Heart right ventricle (tissue), 16 donors: ENCODE data around the gene EXOC3L4. TPM values are rescaled to one million over a fixed set of nuclear protein-coding genes. Genes with fewer than 3 reads are reported as not detected.

Experiments used
- ATAC-seq, 8 donors: fragments of 200-7000 bp; cut with Tn5 transposase; one replicate each; pipeline ENCODE4 v1.9.1; 2020; ENCODE audit warnings: mild to moderate bottlenecking in 8 of 8, moderate library complexity in 8 of 8, moderate number of reproducible peaks in 1 of 8
- DNase-seq, 2 donors: peaks; one replicate each; pipeline ENCODE4 v3.0.0-alpha.2; 2020
- H3K27ac ChIP-seq, 10 donors: fragments of 200-600 bp; sonication (generic) in 2 of 10; one replicate each; pipeline versions ENCODE4 v1.5.0 to v1.8.0; 2020 to 2022; ENCODE audit warnings: mild to moderate bottlenecking in 3 of 10
- H3K27me3 ChIP-seq, 7 donors: fragments of 200-600 bp; one replicate each; pipeline ENCODE4 v1.8.0; 2021 to 2022; ENCODE audit warnings: mild to moderate bottlenecking in 2 of 7
- H3K36me3 ChIP-seq, 9 donors: fragments of 200-600 bp; sonication (generic) in 1 of 9; one replicate each; pipeline versions ENCODE4 v1.5.0 to v1.8.0; 2020 to 2022; ENCODE audit warnings: mild to moderate bottlenecking in 2 of 9
- H3K4me1 ChIP-seq, 9 donors: fragments of 200-600 bp; sonication (generic) in 1 of 9; one replicate each; pipeline versions ENCODE4 v1.5.0 to v1.8.0; 2020 to 2022; ENCODE audit warnings: mild to moderate bottlenecking in 4 of 9
- H3K4me3 ChIP-seq, 10 donors: fragments of 200-600 bp; sonication (generic) in 2 of 10; one replicate each; pipeline versions ENCODE4 v1.5.0 to v1.8.0; 2020 to 2022; ENCODE audit warnings: mild to moderate bottlenecking in 7 of 10, moderate library complexity in 2 of 10
- H3K9me3 ChIP-seq, 11 donors: fragments of 200-600 bp in 10 of 11; sonication (generic) in 2 of 11; one replicate each; pipeline versions ENCODE4 v1.5.0 to v1.8.0; 2013 to 2022; ENCODE audit warnings: mild to moderate bottlenecking in 2 of 11, control low read depth in 1 of 11, moderate library complexity in 1 of 11
- CTCF ChIP-seq, 9 donors: fragments of 200-600 bp; sonication (generic) in 2 of 9; IDR thresholded peaks; one replicate each; pipeline versions ENCODE4 v1.5.0 to v1.8.0; 2021 to 2022; ENCODE audit warnings: antibody characterized with exemption in 9 of 9, mild to moderate bottlenecking in 5 of 9, moderate library complexity in 1 of 9
- WGBS, 2 donors: extraction: QIAGEN DNeasy Blood & Tissue Kit; methylation state at CpG; one replicate each; pipeline ENCODE4 v1.1.7; 2013; ENCODE audit warnings: inconsistent platforms in 1 of 2; 5-methylcytosine and 5-hydroxymethylcytosine counted together
- intact Hi-C, 10 donors: fragments of 100-400 bp; cut with DNase I; formaldehyde crosslinking; loops; one replicate each; pipeline versions ENCODE4 v1.11.1 to v1.14.2; 2022
- polyA plus RNA-seq, 2 donors: library from polyadenylated mRNA; stranded (reverse); fragments of 200-250 nt; gene quantifications; one replicate each; pipeline ENCODE4 v1.2.3, GENCODE V29; 2013
- total RNA-seq, 10 donors: library from RNA; stranded (reverse); fragmentation: NEBNext Ultra II Directional in 3 of 10; extraction: Animal tissue kit (Norgen Biotek cat#: 25700) in 3 of 10; gene quantifications; one replicate each; pipeline versions ENCODE4 v1.2.1 to v1.2.4, GENCODE V29; 2021 to 2023
- donor health status: Arrhythmogenic right ventricular cardiomyopathy.
- donor health status: ischemic (EF 13 %, LVEDD 7.1; RV severe dilation, severe dysfunction).
- donor health status: healthy with polysubstance abuse.
- donor health status: DM: no; HTN: yes; CAD: no.
- donor health status: DM: no; HTN: no; CAD: no.
- donor health status: ischemic (EF 25% LVEDD 6.9; RV normal size, moderate dysfunction).
- donor health status: ischemic (EF 25% LVEDD 5.7; RV mildly dilated, moderate dysfunction).
- donor health status: healthy.
- donor health status: DM: yes; HTN: yes; CAD: no.
- donor health status: Ischemic cardiomyopathy.
- donor health status: ischemic (EF 35%, LVEDD 5.7; RV mildly dilated, moderate dysfunction).
- donor health status: nonischemic (EF 11% LVEDD 7.7; RV severe dilation, severe dysfunction).
- donor health status: DM: yes; HTN: yes; CAD: no.
- donor health status: PGD.
- donor health status: ischemic (EF 29% LVEDD 5.4; RV normal size, mild dysfunction).
- donor health status: nonischemic (EF 23%, LVEDD 6.1; RV moderate dilation, normal function).

The EXOC3L4 gene
- total and polyA plus RNA-seq, 12 donors: 0.16 to 2.0 (median 0.50) TPM; not detected in 4

GRCh38 chr14:103122585-103122946 lies 28.0 kb downstream of the EXOC3L4 start:
- ATAC-seq (peak in 5 of 8 donors; percentile 0 to 13 (median 1)), DNase-seq (peak in 1 of 2 donors; percentile 34)
- Histone ChIP-seq H3K36me3 (peaks cover 0 to 15% (median 0%) of the 10 kb centered on the region in 9 donors), H3K27ac (peak overlapping the region; percentile 64 to 99 (median 97)), H3K27me3 (peaks cover 0 to 6% (median 0%) of the 10 kb centered on the region in 7 donors), H3K9me3 (no peaks in the 10 kb centered on the region), H3K4me1 (peaks cover 27 to 90% (median 75%) of the 10 kb centered on the region in 9 donors), H3K4me3 (peak overlapping the region; percentile 56 to 98 (median 88))
- 19 to 27% methylated on average over 15 of the region's 15 CpGs for WGBS, 2 donors
- intact Hi-C loops: loop anchor here in 1 of 10 donors (5.0 kb wide), 1 partner anchor 45 kb away; no protein-coding TSS in a partner anchor
- no peak for TF ChIP-seq CTCF (IDR thresholded peaks at IDR 0.05)

- Histone ChIP-seq H3K4me3 (peak within 1 kb of the TSS; percentile 56 to 98 (median 88)), H3K36me3 (peaks cover 0 to 20% (median 0%) of the 10 kb centered on the region in 9 donors), H3K27me3 (peaks cover 0 to 6% (median 0%) of the 10 kb centered on the region in 7 donors), H3K9me3 (no peaks in the 10 kb centered on the region), H3K4me1 (peaks cover 30 to 93% (median 77%) of the 10 kb centered on the region in 9 donors), H3K27ac (peak within 1 kb of the TSS; percentile 64 to 99 (median 97))
- TF ChIP-seq CTCF (IDR thresholded peaks at IDR 0.05): no peak
- DNase-seq (peak; percentile 67 to 81), ATAC-seq (peak; percentile 38 to 76 (median 57))
- intact Hi-C loops: loop anchor here in 1 of 10 donors (5.0 kb wide), 1 partner anchor 46 kb away; no protein-coding TSS in a partner anchor
- WGBS, 2 donors: 0 to 1% methylated on average over 66 to 74 of the region's 74 CpGs
Observed at GRCh38 chr14:103122947-103123633, 28.6 kb downstream of the EXOC3L4 start, which contains the start of gene TNFAIP2. TSS of gene TNFAIP2 (plus strand) at chr14:103123461. CDS start at chr14:103126458, 2,997 bp downstream.

GRCh38 chr14:103123634-103124500 lies 29.3 kb downstream of the EXOC3L4 start:
- Histone ChIP-seq H3K27ac (peak overlapping the region; percentile 64 to 99 (median 97)), H3K9me3 (no peaks in the 10 kb centered on the region), H3K4me3 (peak overlapping the region; percentile 56 to 98 (median 88)), H3K4me1 (peaks cover 37 to 93% (median 77%) of the 10 kb centered on the region in 9 donors), H3K27me3 (peaks cover 0 to 6% (median 0%) of the 10 kb centered on the region in 7 donors), H3K36me3 (peaks cover 0 to 28% (median 0%) of the 10 kb centered on the region in 9 donors)
- WGBS, 2 donors: 21% methylated on average over 44 to 48 of the region's 48 CpGs
- peak; percentile 8 to 29 (median 16) for ATAC-seq
- intact Hi-C loops: loop anchor here in 1 of 10 donors (5.0 kb wide), 1 partner anchor 47 kb away; no protein-coding TSS in a partner anchor
- peak in 8 of 9 donors; percentile 25 to 65 (median 53) for TF ChIP-seq CTCF (IDR thresholded peaks at IDR 0.05)
- peak; percentile 51 to 72 for DNase-seq
